Lower lobe of right lung (tissue), 2 donors: ENCODE measurements around the gene STK39. TPM values are rescaled to one million over a fixed set of nuclear protein-coding genes. Genes with fewer than 3 reads are reported as not detected.

ENCODE experiments used
- ATAC-seq, 2 donors: fragments of 200-7000 bp; cut with Tn5 transposase; one replicate each; pipeline ENCODE4 v1.9.1; 2020 to 2022; ENCODE audit warnings: mild to moderate bottlenecking in 2 of 2, moderate library complexity in 2 of 2
- DNase-seq: peaks from one replicate; pipeline ENCODE4 v3.0.0-alpha.2; 2020
- H3K27ac ChIP-seq: fragments of 200-600 bp; one replicate; pipeline ENCODE4 v1.8.0; 2022
- H3K27me3 ChIP-seq: fragments of 200-600 bp; one replicate; pipeline ENCODE4 v1.8.0; 2022; ENCODE audit warnings: low read depth
- H3K36me3 ChIP-seq: fragments of 200-600 bp; one replicate; pipeline ENCODE4 v1.8.0; 2022; ENCODE audit warnings: mild to moderate bottlenecking
- H3K4me1 ChIP-seq: fragments of 200-600 bp; one replicate; pipeline ENCODE4 v1.8.0; 2022
- H3K4me3 ChIP-seq: fragments of 200-600 bp; one replicate; pipeline ENCODE4 v1.8.0; 2022; ENCODE audit warnings: mild to moderate bottlenecking
- H3K9me3 ChIP-seq: fragments of 200-600 bp; one replicate; pipeline ENCODE4 v1.8.0; 2022
- intact Hi-C: fragments of 100-400 bp; cut with DNase I; formaldehyde crosslinking; loops from one replicate; pipeline ENCODE4 v1.11.0; 2022
- total RNA-seq: library from RNA; stranded (reverse); fragmentation: NEBNext Ultra II Directional; extraction: Animal tissue kit (Norgen Biotek cat#: 25700); gene quantifications from one replicate; pipeline ENCODE4 v1.2.1, GENCODE V29; 2021
- TF ChIP-seq, protein P1 (sequence below): fragments of 200-600 bp; IDR thresholded peaks from one replicate; pipeline ENCODE4 v1.8.0; 2022; ENCODE audit warnings: antibody characterized with exemption, mild to moderate bottlenecking
- donor health status: DM: no; HTN: yes; CAD: no; lungs with severe emphysema.

The STK39 gene
- total RNA-seq, 1 donor from 2014 or later: 12.6 TPM

DNA sequence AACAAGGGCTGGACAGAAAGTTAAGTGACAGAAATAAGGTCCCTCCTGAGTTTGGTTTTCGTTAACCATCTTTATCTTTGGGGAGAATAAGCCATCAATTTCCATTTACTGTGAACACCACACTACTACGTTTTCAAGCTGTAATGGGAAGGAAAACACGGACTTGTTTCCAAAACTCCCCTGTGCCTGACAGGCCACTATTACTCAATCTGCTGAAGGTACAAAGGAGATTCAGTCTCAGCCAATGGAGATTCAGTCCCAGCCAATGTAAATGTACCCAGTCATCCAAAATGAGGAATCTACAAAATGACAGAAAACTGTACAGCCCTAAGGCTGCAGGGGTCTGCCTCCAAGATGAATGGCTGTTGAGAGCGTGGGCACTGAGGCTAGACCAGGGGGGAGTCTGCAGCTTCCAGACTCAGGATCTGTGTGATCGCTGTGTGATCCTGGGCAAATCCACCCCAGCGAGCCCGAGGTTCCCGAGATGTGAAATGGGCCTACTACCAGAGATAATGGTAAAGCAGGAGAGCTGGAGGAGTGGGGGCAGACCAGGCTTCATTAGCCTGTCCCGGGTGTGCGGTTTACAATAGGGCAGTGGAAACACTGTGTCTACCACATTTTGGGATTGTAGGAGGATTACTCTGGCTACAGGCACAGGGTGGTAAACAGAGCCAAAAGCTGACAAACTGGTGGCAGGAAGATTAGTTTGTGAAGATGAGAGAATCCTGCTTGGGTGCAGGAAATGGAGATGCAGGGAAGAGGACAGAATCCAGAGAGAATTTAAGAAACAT is 284.8 kb downstream of the STK39 start:
- Histone ChIP-seq H3K9me3 (no peaks in the 10 kb centered on the region), H3K27me3 (no peaks in the 10 kb centered on the region), H3K4me1 (no peaks in the 10 kb centered on the region), H3K4me3 (no peak overlapping the region), H3K36me3 (no peaks in the 10 kb centered on the region), H3K27ac (no peak overlapping the region)
- no peak for ATAC-seq
- peak; percentile 30 for DNase-seq
- TF ChIP-seq, protein P1, sequence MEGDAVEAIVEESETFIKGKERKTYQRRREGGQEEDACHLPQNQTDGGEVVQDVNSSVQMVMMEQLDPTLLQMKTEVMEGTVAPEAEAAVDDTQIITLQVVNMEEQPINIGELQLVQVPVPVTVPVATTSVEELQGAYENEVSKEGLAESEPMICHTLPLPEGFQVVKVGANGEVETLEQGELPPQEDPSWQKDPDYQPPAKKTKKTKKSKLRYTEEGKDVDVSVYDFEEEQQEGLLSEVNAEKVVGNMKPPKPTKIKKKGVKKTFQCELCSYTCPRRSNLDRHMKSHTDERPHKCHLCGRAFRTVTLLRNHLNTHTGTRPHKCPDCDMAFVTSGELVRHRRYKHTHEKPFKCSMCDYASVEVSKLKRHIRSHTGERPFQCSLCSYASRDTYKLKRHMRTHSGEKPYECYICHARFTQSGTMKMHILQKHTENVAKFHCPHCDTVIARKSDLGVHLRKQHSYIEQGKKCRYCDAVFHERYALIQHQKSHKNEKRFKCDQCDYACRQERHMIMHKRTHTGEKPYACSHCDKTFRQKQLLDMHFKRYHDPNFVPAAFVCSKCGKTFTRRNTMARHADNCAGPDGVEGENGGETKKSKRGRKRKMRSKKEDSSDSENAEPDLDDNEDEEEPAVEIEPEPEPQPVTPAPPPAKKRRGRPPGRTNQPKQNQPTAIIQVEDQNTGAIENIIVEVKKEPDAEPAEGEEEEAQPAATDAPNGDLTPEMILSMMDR: no peak
- intact Hi-C loops: no loop called here

DNA sequence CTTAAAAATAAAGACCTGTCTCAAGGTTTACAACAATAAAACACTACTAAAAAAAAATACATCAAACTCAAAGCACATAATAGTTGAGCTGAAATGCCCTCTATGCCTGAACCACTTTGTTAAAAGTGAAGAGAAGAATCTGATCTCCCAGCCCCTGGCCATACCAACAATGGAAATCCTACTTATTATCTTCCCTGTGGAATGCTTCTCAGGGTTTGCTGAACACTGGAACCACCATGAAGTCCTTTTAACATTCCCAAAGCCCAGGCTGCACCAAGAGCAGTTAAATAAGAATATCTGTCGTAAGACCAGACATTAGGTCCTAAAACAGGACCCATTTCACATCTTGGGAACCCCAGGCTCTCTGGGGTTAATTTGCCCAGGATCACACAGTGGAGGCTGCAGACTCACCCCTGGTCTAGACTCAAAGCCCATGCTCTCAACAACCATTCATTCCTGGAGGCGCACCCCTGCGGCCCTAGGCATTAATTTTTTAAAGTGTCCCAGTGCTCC is 285.8 kb downstream of the STK39 start:
- ATAC-seq (no peak), DNase-seq (no peak)
- TF ChIP-seq, protein P1: no peak
- Histone ChIP-seq H3K36me3 (no peaks in the 10 kb centered on the region), H3K27me3 (no peaks in the 10 kb centered on the region), H3K27ac (no peak overlapping the region), H3K9me3 (no peaks in the 10 kb centered on the region), H3K4me3 (no peak overlapping the region), H3K4me1 (no peaks in the 10 kb centered on the region)
- intact Hi-C loops: no loop called here

DNA sequence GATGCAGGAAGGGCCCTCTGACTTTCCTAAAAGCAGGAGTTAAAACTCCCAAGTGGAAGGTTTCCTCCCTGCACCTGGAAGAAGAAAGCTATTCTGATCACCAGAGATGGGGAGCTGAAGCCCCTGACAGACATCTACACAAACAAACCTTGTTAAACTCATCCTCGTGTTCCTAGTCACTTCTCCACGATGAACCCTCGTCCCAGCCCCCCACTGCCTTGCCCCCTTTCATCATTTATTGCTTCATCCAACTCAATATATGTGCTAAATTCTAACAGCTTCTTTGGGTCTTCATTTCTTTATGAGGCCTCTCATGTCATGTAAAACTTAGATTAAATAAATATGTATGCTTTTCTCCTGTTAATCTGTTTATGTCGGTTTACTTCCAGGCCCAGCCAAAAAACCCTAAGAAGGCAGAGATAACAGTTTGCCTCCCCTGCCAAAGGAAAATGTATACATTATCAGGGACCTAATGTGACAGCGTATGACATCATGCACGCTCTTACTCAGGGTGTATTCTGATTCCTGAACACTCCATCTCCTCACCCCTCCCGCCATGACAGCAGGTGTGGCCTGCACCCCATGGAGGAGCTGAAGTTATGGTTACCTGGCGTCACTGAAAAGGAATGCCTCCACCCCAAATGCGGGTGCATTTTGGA is 287.2 kb downstream of the STK39 start:
- DNase-seq (no peak), ATAC-seq (no peak)
- Histone ChIP-seq H3K36me3 (no peaks in the 10 kb centered on the region), H3K4me1 (no peaks in the 10 kb centered on the region), H3K27ac (no peak overlapping the region), H3K9me3 (no peaks in the 10 kb centered on the region), H3K4me3 (no peak overlapping the region), H3K27me3 (no peaks in the 10 kb centered on the region)
- TF ChIP-seq, protein P1: no peak
- intact Hi-C loops: no loop called here

DNA sequence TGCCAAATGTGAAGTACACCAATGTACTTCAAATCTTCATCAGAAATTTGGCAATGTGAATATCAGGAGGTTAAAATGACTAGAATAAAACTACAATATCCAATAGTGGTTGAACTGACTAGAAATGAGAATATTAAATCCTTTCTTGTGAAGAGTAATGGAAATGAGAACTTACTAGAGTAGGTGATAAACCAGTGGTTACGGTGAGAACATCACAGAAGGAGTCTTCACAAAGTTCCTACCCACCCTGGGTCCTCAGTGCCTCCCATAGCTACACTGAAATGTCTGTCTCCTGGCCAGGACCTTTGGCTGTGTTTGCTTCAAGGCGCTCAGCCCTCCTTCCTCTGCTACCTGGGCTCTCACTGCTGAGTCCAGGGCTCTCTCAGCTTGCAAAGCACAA is 289.7 kb downstream of the STK39 start:
- TF ChIP-seq, protein P1: no peak
- DNase-seq: no peak

DNA sequence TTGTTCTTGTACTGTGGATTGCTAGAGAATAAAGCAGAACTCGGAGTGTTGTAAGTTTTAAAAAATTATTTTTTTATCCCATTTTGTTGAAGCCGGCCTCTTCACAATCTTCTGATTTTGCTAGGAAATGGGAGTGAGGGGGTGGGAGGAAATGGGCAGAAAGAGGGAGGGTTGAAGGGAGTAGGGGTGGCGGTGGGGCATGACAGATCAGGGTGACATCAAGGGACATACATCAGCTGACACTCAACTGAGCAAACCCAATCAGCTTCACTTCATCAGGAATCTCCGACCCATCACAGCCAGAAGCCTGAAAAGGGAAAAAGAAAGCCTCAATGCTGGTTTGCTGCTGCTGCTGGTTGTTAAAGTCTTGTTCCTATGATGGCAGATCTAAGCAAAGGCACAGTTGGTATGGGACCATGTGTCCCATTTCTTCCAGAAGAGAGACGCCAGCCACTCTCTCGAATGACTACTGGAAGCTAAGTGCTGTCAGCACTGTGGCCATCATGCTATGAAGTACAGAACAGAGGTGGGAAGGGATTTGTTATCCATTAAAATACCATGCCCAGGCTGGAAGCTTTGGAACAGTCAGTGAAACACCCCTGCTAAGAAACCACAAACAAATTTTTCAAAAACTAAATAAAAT is 292.0 kb downstream of the STK39 start:
- DNase-seq (no peak), ATAC-seq (no peak)
- intact Hi-C loops: no loop called here
- Histone ChIP-seq H3K4me1 (no peaks in the 10 kb centered on the region), H3K9me3 (no peaks in the 10 kb centered on the region), H3K27me3 (no peaks in the 10 kb centered on the region), H3K36me3 (no peaks in the 10 kb centered on the region), H3K4me3 (no peak overlapping the region), H3K27ac (no peak overlapping the region)
- TF ChIP-seq, protein P1: no peak

More for the DNA sequence above, 289.7 kb downstream of the STK39 start:
- Histone ChIP-seq H3K27me3 (no peaks in the 10 kb centered on the region), H3K27ac (no peak overlapping the region), H3K36me3 (no peaks in the 10 kb centered on the region), H3K4me1 (no peaks in the 10 kb centered on the region), H3K4me3 (no peak overlapping the region), H3K9me3 (no peaks in the 10 kb centered on the region)
- intact Hi-C loops: no loop called here
- no peak for ATAC-seq
